Measurements from ENCODE around the gene STX8.

STX8 gene

DNA sequence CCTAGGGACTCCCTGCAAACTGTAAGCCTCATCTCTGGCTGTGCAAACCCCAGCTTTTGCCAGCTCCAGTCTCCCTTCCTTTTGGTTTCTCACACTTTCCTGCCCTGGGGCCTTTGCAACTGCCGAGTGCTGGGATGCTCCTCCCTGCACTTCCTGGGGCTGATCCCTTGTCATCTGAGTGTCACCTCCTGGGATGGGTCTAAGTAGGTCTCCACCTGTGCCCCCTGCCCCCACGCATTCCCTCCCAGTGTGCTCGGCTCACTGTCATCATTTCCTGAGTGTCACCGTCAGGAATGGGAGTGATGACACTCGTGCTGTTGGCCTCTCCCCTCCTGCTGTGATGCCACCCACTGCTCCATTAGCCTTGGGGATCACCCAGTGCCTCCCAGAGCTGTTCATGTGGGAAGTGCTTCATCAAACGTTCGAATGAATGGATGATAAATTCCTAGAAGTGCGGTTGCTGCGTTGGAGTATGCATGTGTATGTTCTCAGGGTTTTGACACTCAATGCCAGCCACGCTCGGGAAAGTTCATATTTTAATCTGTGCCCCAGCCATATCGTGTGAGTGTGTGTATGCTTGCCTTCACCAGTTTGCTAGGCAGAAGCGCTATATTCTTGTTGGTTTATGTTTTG, 364.4 kb downstream of the STX8 start:
- no peak for DNase-seq (ENCODE audit: extremely low read depth, insufficient read length)
- no peak for TF ChIP-seq CTCF (IDR thresholded peaks at IDR 0.05; ENCODE audit: insufficient read depth, low read length, poor library complexity, severe bottlenecking)

DNA sequence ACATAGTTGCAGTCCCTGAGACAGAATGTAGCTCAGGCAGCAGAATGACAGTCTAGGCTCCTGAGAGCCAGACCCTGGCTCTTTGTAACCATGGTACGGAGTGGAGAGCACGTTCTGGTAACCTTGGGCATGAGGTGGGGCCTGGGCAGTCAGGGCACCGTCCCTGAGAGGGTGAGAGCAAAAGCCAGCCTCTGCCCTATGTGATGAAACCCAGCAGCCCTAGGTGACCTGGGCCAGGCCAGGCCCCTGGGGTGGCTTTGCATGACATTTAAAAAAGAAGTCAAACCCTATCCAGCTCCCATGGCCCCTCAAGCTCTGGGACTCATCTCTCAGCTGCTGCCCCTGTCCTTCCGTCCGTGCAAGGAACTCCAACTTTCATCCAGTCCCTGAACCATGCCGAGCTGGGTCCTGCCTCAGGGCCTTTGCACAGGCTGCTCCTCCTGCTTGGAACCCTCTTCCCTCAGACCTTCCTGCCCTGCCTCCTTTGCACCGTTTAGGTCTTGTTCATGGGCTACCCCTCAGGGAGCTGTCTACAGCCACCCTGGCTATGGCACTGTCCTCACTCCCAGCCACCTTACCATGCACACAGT, 365.7 kb downstream of the STX8 start:
- H3K4me3 ChIP-seq (replicated peaks; ENCODE audit: low read depth, low read length) = no peak overlapping the region
- H3K36me3 ChIP-seq (ENCODE audit: control insufficient read depth, insufficient read depth, low read length) = no peaks in the 10 kb centered on the region
- no peaks in the 10 kb centered on the region for H3K27me3 ChIP-seq (replicated peaks; ENCODE audit: control insufficient read depth, insufficient read depth, low read length)
- DNase-seq (ENCODE audit: extremely low read depth, insufficient read length) = no peak
- TF ChIP-seq CTCF (IDR thresholded peaks at IDR 0.05; ENCODE audit: insufficient read depth, low read length, poor library complexity, severe bottlenecking) = no peak

More for the DNA sequence above, 364.4 kb downstream of the STX8 start:
- Histone ChIP-seq H3K4me3 (replicated peaks; ENCODE audit: low read depth, low read length) (no peak overlapping the region), H3K36me3 (ENCODE audit: control insufficient read depth, insufficient read depth, low read length) (no peaks in the 10 kb centered on the region), H3K27me3 (replicated peaks; ENCODE audit: control insufficient read depth, insufficient read depth, low read length) (no peaks in the 10 kb centered on the region)

GRCh38 chr17:9209347-9209746, 366.3 kb downstream of the STX8 start:
- Histone ChIP-seq H3K4me3 (replicated peaks; ENCODE audit: low read depth, low read length) (no peak overlapping the region), H3K36me3 (ENCODE audit: control insufficient read depth, insufficient read depth, low read length) (no peaks in the 10 kb centered on the region), H3K27me3 (replicated peaks; ENCODE audit: control insufficient read depth, insufficient read depth, low read length) (no peaks in the 10 kb centered on the region)
- TF ChIP-seq CTCF (IDR thresholded peaks at IDR 0.05; ENCODE audit: insufficient read depth, low read length, poor library complexity, severe bottlenecking) = no peak
- DNase-seq (ENCODE audit: extremely low read depth, insufficient read length) = no peak

GRCh38 chr17:9208381-9209105, 367.1 kb downstream of the STX8 start:
- Histone ChIP-seq H3K27me3 (replicated peaks; ENCODE audit: control insufficient read depth, insufficient read depth, low read length) (no peaks in the 10 kb centered on the region), H3K4me3 (replicated peaks; ENCODE audit: low read depth, low read length) (no peak overlapping the region), H3K36me3 (ENCODE audit: control insufficient read depth, insufficient read depth, low read length) (no peaks in the 10 kb centered on the region)
- DNase-seq (ENCODE audit: extremely low read depth, insufficient read length) = no peak
- no peak for TF ChIP-seq CTCF (IDR thresholded peaks at IDR 0.05; ENCODE audit: insufficient read depth, low read length, poor library complexity, severe bottlenecking)

GRCh38 chr17:9206741-9207332, 368.8 kb downstream of the STX8 start:
- no peak for DNase-seq (ENCODE audit: extremely low read depth, insufficient read length)
- TF ChIP-seq CTCF (IDR thresholded peaks at IDR 0.05; ENCODE audit: insufficient read depth, low read length, poor library complexity, severe bottlenecking) = no peak
- Histone ChIP-seq H3K36me3 (ENCODE audit: control insufficient read depth, insufficient read depth, low read length) (no peaks in the 10 kb centered on the region), H3K27me3 (replicated peaks; ENCODE audit: control insufficient read depth, insufficient read depth, low read length) (no peaks in the 10 kb centered on the region), H3K4me3 (replicated peaks; ENCODE audit: low read depth, low read length) (no peak overlapping the region)
